Smooth muscle cell (in vitro differentiated cells): ENCODE results near the gene CCDC188. TPM values are rescaled to one million over a fixed set of nuclear protein-coding genes. Genes with fewer than 3 reads are reported as not detected.

Source experiments
- DNase-seq: peaks from one replicate; lab custom pipeline; 2025; ENCODE audit not compliant: unreplicated experiment; lab: John Stamatoyannopoulos, UW
- H2AFZ ChIP-seq: fragments of 200-600 bp; sonication (generic); 2 replicates; pipeline ENCODE4 v1.6.0; 2016; ENCODE audit warnings: antibody characterized with exemption, low read depth, mild to moderate bottlenecking
- H3F3A ChIP-seq: fragments of 200-600 bp; sonication (generic); 2 replicates; pipeline ENCODE4 v1.6.0; 2017; ENCODE audit warnings: antibody characterized with exemption, low read depth
- H3K27ac ChIP-seq: fragments of 200-600 bp; sonication (generic); 2 replicates; pipeline ENCODE4 v1.5.1; 2016; ENCODE audit warnings: low read depth, mild to moderate bottlenecking
- H3K27me3 ChIP-seq: fragments of 200-600 bp; sonication (generic); 2 replicates; pipeline ENCODE4 v1.6.1; 2016; ENCODE audit warnings: low read depth, mild to moderate bottlenecking
- H3K36me3 ChIP-seq: fragments of 200-600 bp; sonication (generic); 2 replicates; pipeline ENCODE4 v1.5.1; 2016; ENCODE audit warnings: low read depth
- H3K4me1 ChIP-seq: fragments of 200-600 bp; sonication (generic); 2 replicates; pipeline ENCODE4 v1.5.1; 2016; ENCODE audit warnings: low read depth
- H3K4me2 ChIP-seq: fragments of 200-600 bp; sonication (generic); 2 replicates; pipeline ENCODE4 v1.6.0; 2016; ENCODE audit warnings: mild to moderate bottlenecking
- H3K4me3 ChIP-seq: fragments of 200-600 bp; sonication (generic); 2 replicates; pipeline ENCODE4 v1.5.1; 2016; ENCODE audit warnings: mild to moderate bottlenecking
- H3K79me2 ChIP-seq: fragments of 200-600 bp; sonication (generic); 2 replicates; pipeline ENCODE4 v1.6.0; 2016; ENCODE audit warnings: low read depth, mild to moderate bottlenecking
- H3K9ac ChIP-seq: fragments of 200-600 bp; sonication (generic); 2 replicates; pipeline ENCODE4 v1.6.0; 2016; ENCODE audit warnings: low read depth
- H3K9me3 ChIP-seq: fragments of 200-600 bp; sonication (generic); replicated peaks from 2 replicates; pipeline ENCODE4 v1.5.1; 2016; ENCODE audit warnings: low read depth
- H4K20me1 ChIP-seq: fragments of 200-600 bp; sonication (generic); 2 replicates; pipeline ENCODE4 v1.6.0; 2016; ENCODE audit warnings: low read depth
- WGBS: methylation state at CpG from one replicate; pipeline ENCODE4 v1.1.7; 2016; ENCODE audit warnings: low lambda C conversion rate; 5-methylcytosine and 5-hydroxymethylcytosine counted together
- polyA plus RNA-seq: library from polyadenylated mRNA; unstranded; fragments of >200 nt; fragmentation: Nextera tagmentation; extraction: Ambion mirVana; gene quantifications from 2 replicates; pipeline ENCODE4 v1.2.1, GENCODE V29; 2016
- total RNA-seq: library from RNA; depleted of rRNA; stranded (reverse); fragments of >200 nt; gene quantifications from 2 replicates; pipeline ENCODE4 v1.2.3, GENCODE V29; 2014
- TF ChIP-seq, protein P1 (sequence below): fragments of 200-600 bp; sonication (generic); IDR thresholded peaks from 2 replicates; pipeline ENCODE4 v1.5.1; 2017; ENCODE audit warnings: borderline replicate concordance, mild to moderate bottlenecking, antibody characterized with exemption; ENCODE audit not compliant: insufficient read depth, poor library complexity, severe bottlenecking

The CCDC188 gene
- total and polyA plus RNA-seq, 2 experiments from 2014 or later, result not detected

DNA sequence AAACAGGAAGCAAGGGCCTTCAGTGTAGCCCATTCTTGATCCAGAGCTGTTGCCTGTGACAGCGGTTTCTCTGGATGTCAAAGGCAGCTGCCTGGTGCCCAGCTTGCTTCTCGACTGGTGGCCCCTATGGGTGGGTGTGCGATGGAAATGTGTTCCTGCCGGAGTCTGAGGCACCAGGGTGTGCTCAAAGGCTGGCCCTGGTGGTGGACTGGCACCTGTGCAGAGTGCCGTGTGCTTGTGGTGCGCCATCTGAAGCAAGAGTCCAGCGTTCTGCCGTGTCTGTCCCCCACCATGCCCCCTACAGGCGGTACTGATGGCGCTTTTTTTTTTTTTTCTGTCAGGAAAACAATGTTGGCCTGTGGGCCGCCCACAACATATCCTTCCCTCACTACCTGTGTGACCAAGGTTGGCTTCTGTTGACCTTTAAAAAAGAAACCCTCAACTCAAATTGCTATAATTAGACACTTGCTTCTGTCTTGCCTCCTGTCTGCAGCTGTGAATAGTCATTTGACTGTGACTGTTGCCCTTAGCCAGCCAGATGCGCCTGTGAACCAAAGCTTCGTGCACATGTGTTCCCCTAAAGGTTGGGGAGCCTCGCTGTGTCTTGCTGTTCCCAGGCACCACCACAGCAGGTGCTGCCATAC, 39.7 kb downstream of the CCDC188 start:
- Histone ChIP-seq H3K9ac (no peak overlapping the region), H3K27ac (no peak overlapping the region), H2AFZ (no peak overlapping the region), H3F3A (no peaks in the 10 kb centered on the region), H3K4me2 (no peak overlapping the region), H3K36me3 (no peaks in the 10 kb centered on the region), H4K20me1 (peaks cover 13% of the 10 kb centered on the region), H3K27me3 (no peaks in the 10 kb centered on the region), H3K4me3 (no peak overlapping the region), H3K9me3 (no peaks in the 10 kb centered on the region), H3K4me1 (peaks cover under 1% of the 10 kb centered on the region), H3K79me2 (peaks cover 9% of the 10 kb centered on the region)
- TF ChIP-seq, protein P1, sequence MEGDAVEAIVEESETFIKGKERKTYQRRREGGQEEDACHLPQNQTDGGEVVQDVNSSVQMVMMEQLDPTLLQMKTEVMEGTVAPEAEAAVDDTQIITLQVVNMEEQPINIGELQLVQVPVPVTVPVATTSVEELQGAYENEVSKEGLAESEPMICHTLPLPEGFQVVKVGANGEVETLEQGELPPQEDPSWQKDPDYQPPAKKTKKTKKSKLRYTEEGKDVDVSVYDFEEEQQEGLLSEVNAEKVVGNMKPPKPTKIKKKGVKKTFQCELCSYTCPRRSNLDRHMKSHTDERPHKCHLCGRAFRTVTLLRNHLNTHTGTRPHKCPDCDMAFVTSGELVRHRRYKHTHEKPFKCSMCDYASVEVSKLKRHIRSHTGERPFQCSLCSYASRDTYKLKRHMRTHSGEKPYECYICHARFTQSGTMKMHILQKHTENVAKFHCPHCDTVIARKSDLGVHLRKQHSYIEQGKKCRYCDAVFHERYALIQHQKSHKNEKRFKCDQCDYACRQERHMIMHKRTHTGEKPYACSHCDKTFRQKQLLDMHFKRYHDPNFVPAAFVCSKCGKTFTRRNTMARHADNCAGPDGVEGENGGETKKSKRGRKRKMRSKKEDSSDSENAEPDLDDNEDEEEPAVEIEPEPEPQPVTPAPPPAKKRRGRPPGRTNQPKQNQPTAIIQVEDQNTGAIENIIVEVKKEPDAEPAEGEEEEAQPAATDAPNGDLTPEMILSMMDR, result peak; percentile 29
- 84% methylated on average over 14 of the region's 14 CpGs for WGBS
- DNase-seq, result no peak

DNA sequence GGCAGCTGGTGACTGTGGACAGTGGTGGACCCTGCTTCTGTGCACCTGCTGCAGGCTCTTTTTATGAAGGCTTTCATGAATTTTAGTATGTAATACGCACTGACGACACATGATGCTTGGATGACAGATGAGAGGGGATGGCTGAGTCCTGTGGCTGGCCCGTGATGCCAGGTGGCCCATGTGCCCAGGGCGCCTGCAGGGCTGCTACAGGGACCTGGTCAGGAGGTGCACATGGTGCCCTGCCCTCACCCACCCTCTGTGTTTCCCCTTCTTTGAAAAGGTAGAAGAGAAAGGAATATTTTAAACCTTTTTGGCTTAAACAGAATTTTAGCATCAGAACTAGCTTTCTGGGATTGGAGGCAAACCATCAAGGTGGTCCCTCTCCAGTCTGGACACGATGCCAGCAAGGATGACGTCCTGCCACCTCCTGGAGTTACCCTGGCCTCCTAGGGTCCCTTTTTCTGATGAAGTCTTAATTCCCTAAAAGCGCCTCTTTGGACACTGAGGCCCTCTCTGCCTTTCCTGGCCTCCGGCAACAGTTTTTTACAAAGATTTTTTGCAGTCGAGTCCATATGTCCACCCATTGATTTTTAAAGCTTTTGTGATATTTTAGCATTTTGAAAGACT, 40.4 kb downstream of the CCDC188 start:
- Histone ChIP-seq H3K9ac (no peak overlapping the region), H2AFZ (no peak overlapping the region), H3K4me3 (no peak overlapping the region), H3K4me1 (no peaks in the 10 kb centered on the region), H3K4me2 (no peak overlapping the region), H3F3A (no peaks in the 10 kb centered on the region), H3K79me2 (peaks cover 3% of the 10 kb centered on the region), H4K20me1 (peaks cover 20% of the 10 kb centered on the region), H3K9me3 (no peaks in the 10 kb centered on the region), H3K27ac (no peak overlapping the region), H3K27me3 (no peaks in the 10 kb centered on the region), H3K36me3 (no peaks in the 10 kb centered on the region)
- no peak for DNase-seq
- TF ChIP-seq, protein P1, result no peak
- 96% methylated on average over 9 of the region's 9 CpGs for WGBS

DNA sequence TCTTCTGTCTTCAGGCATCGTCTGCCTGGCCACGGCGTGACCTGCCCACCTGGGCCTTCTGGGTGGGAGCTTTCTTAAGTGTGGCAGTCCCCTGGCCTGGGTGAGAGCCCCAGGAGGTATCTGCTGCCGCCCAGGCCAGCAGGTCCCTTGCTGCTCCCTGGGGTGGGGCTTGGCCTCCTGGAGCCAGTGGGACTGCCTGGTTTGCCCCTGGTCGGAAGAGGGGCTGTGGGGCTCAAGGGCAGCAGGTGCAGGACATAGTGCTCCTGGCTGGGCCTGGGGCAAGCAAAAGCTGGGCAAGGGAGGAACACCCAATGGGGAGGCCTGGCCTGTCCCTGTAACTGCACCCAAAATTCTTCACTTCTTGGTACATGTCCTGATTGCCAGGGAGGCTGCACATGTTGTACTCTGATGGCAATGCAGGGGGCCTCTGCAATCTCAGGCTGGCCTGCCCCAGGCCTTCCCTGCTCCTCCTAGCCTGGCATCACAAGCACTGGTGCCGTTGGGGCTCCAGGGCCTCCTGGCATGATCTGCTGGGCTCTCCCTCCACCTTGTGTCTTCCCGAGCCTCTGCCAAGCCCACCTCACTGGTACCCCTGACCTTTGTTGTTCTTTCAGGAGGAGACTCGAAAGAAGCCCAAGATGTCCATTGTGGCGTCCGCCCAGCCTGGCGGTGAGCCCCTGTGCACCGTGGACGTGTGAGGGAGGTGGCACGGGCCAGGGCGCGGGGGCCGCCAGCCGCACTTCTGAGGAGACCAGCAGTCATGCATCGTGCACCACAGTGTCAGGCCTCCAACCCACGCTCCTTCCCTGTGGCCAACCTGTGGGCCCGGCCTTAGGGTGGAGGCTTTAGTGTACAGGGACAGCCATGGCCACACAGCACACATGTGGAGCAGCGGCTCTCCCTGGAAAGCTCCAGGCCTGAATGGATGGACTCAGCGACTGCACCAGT, 41.2 kb downstream of the CCDC188 start:
- no peak overlapping the region for H3K9ac ChIP-seq
- peaks cover 28% of the 10 kb centered on the region for H4K20me1 ChIP-seq
- DNase-seq, result no peak

More for the DNA sequence above, 41.2 kb downstream of the CCDC188 start:
- H3K27me3 ChIP-seq, result no peaks in the 10 kb centered on the region
- H3K79me2 ChIP-seq, result no peaks in the 10 kb centered on the region
- H3K36me3 ChIP-seq, result no peaks in the 10 kb centered on the region
- WGBS, result 96% methylated on average over 23 of the region's 23 CpGs
- H2AFZ ChIP-seq, result no peak overlapping the region
- H3K4me3 ChIP-seq, result no peak overlapping the region
- H3F3A ChIP-seq, result no peaks in the 10 kb centered on the region
- H3K4me2 ChIP-seq, result no peak overlapping the region
- H3K4me1 ChIP-seq, result no peaks in the 10 kb centered on the region
- H3K9me3 ChIP-seq, result no peaks in the 10 kb centered on the region
- TF ChIP-seq, protein P1, result no peak
- H3K27ac ChIP-seq, result no peak overlapping the region
